HepG2 (cell line): Measurements from ENCODE around the gene OSBPL1A. TPM values are rescaled to one million over a fixed set of nuclear protein-coding genes. Genes with fewer than 3 reads are reported as not detected.

Experiments used
- ATAC-seq: fragments of 200-7000 bp; cut with Tn5 transposase; 3 replicates; pipeline ENCODE4 v1.9.1; 2020; ENCODE audit warnings: mild to moderate bottlenecking, moderate library complexity
- BruUV-seq: library from RNA; stranded (reverse); fragments of 400-500 nt; replicated peaks from 2 replicates; lab custom pipeline; 2021; lab: Mats Ljungman, UMichigan
- CTCF ChIA-PET: fragments of 300-600 bp; formaldehyde crosslinking; extraction: SDS; loops from one replicate; lab custom pipeline; 2021; ENCODE audit warnings: low total read pairs, inconsistent platforms, low intra/inter-chr PET ratio; lab: Yijun Ruan, JAX
- POLR2A ChIA-PET: fragments of 350-600 bp; sonication (Branson Sonifier 250); formaldehyde crosslinking; loops from one replicate; lab custom pipeline; 2020; ENCODE audit warnings: antibody characterized with exemption, inconsistent platforms; lab: Yijun Ruan, JAX
- DNase-seq: peaks from one replicate; pipeline ENCODE4 v3.0.0-alpha.2; 2015; ENCODE audit warnings: low spot score
- FAIRE-seq: peaks from 3 replicates; lab custom pipeline; 2011; peaks lifted over from hg19 to GRCh38; lab: Jason Lieb, UNC
- H2AFZ ChIP-seq: one replicate; pipeline ENCODE4 v1.6.1; 2011; ENCODE audit warnings: low read length, inconsistent platforms
- H3K27ac ChIP-seq: fragments of 300-600 bp; 3 replicates; pipeline ENCODE4 v1.8.0; 2011; ENCODE audit warnings: mixed run types, mild to moderate bottlenecking, mixed read lengths, low read length, inconsistent platforms; ENCODE audit not compliant: insufficient read depth; ENCODE audit errors: extremely low read length
- H3K27me3 ChIP-seq, 2 experiments: fragments of 200-600 bp in 1 of 2; 2 replicates in 1 of 2; 3 replicates in 1 of 2; pipeline versions ENCODE4 v1.6.0 to v1.8.0; 2011; ENCODE audit warnings: low read length in 2 of 2, mild to moderate bottlenecking in 2 of 2, moderate library complexity in 2 of 2, inconsistent platforms in 1 of 2; ENCODE audit not compliant: insufficient read depth in 2 of 2, control insufficient read depth in 1 of 2
- H3K36me3 ChIP-seq, 2 experiments: fragments of 200-600 bp in 1 of 2; replicated peaks in 1 of 2; 2 replicates in 1 of 2; 3 replicates in 1 of 2; pipeline versions ENCODE4 v1.5.1 to v1.8.0; 2011; ENCODE audit warnings: low read length in 2 of 2, inconsistent platforms in 1 of 2; ENCODE audit not compliant: insufficient read depth in 2 of 2, control insufficient read depth in 1 of 2
- H3K4me1 ChIP-seq: 2 replicates; pipeline ENCODE4 v1.5.1; 2012; ENCODE audit warnings: low read length, inconsistent platforms; ENCODE audit not compliant: insufficient read depth
- H3K4me2 ChIP-seq: 2 replicates; pipeline ENCODE4 v1.6.0; 2011; ENCODE audit warnings: low read depth, low read length, inconsistent platforms
- H3K4me3 ChIP-seq, 3 experiments: fragments of 200-600 bp in 1 of 3; sonication (generic), shearing (Covaris generic) in 1 of 3; replicated peaks in 1 of 3; 2 replicates each; pipeline ENCODE4 v1.5.1; 2011 to 2016; ENCODE audit warnings: low read length in 3 of 3, inconsistent platforms in 2 of 3, low read depth in 2 of 3, mild to moderate bottlenecking in 2 of 3, control low read depth in 1 of 3, mixed read lengths in 1 of 3; ENCODE audit not compliant: insufficient read depth in 1 of 3
- H3K79me2 ChIP-seq: one replicate; pipeline ENCODE4 v1.6.1; 2011; ENCODE audit warnings: low read length, inconsistent platforms; ENCODE audit not compliant: insufficient read depth
- H3K9ac ChIP-seq: 2 replicates; pipeline ENCODE4 v1.6.0; 2011; ENCODE audit warnings: mild to moderate bottlenecking, low read depth, low read length, inconsistent platforms; ENCODE audit not compliant: insufficient read depth
- H3K9me3 ChIP-seq: 2 replicates; pipeline ENCODE4 v1.5.1; 2012; ENCODE audit warnings: mild to moderate bottlenecking, low read length
- H4K20me1 ChIP-seq: 2 replicates; pipeline ENCODE4 v1.6.0; 2011; ENCODE audit warnings: inconsistent platforms, mild to moderate bottlenecking, low read length, moderate library complexity; ENCODE audit not compliant: insufficient read depth
- GTF3A ChIP-seq: sonication (generic); formaldehyde crosslinking; conservative IDR thresholded peaks from 2 replicates; pipeline ENCODE4 v1.4.0; 2020; ENCODE audit warnings: mild to moderate bottlenecking, missing genetic modification reagents
- HMGXB4 ChIP-seq, 2 experiments: sonication (generic) in 1 of 2; formaldehyde crosslinking in 1 of 2; IDR thresholded peaks; 2 replicates each; pipeline versions ENCODE4 v1.4.0 to v1.6.1; 2018 to 2020; ENCODE audit warnings: missing genetic modification reagents in 2 of 2, borderline replicate concordance in 1 of 2, low read depth in 1 of 2, mild to moderate bottlenecking in 1 of 2, missing biosample characterization in 1 of 2
- HOXA3 ChIP-seq: sonication (generic); formaldehyde crosslinking; IDR thresholded peaks from 2 replicates; pipeline ENCODE4 v1.5.0; 2020; ENCODE audit warnings: missing genetic modification reagents
- ISL2 ChIP-seq: sonication (generic); formaldehyde crosslinking; IDR thresholded peaks from 2 replicates; pipeline ENCODE4 v1.5.0; 2020; ENCODE audit warnings: missing genetic modification reagents
- JARID2 ChIP-seq: sonication (generic); formaldehyde crosslinking; IDR thresholded peaks from 2 replicates; pipeline ENCODE4 v1.8.1; 2023; ENCODE audit warnings: missing genetic modification reagents, inconsistent platforms; ENCODE audit not compliant: insufficient replicate concordance
- LBX2 ChIP-seq: sonication (generic); formaldehyde crosslinking; IDR thresholded peaks from 2 replicates; pipeline ENCODE4 v1.5.0; 2020; ENCODE audit warnings: missing genetic modification reagents, mild to moderate bottlenecking, borderline replicate concordance
- MLXIP ChIP-seq: sonication (generic); formaldehyde crosslinking; IDR thresholded peaks from 2 replicates; pipeline ENCODE4 v1.9.0; 2021; ENCODE audit warnings: missing genetic modification reagents, borderline replicate concordance
- NFYB ChIP-seq: sonication (generic); formaldehyde crosslinking; IDR thresholded peaks from 2 replicates; pipeline ENCODE4 v1.4.0; 2020; ENCODE audit warnings: missing genetic modification reagents
- NR3C1 ChIP-seq: sonication (generic); formaldehyde crosslinking; IDR thresholded peaks from 2 replicates; pipeline ENCODE4 v1.4.0; 2020; ENCODE audit warnings: missing genetic modification reagents
- SSRP1 ChIP-seq: IDR thresholded peaks from 2 replicates; pipeline ENCODE4 v1.6.1; 2016; ENCODE audit warnings: control low read depth
- ZBTB39 ChIP-seq: sonication (generic); formaldehyde crosslinking; IDR thresholded peaks from 2 replicates; pipeline ENCODE4 v1.5.0; 2020; ENCODE audit warnings: missing genetic modification reagents
- ZMAT3 ChIP-seq: sonication (generic); formaldehyde crosslinking; conservative IDR thresholded peaks from 2 replicates; pipeline ENCODE4 v1.7.0; 2021; ENCODE audit warnings: missing genetic modification reagents
- ZNF121 ChIP-seq: sonication (generic); formaldehyde crosslinking; IDR thresholded peaks from 2 replicates; pipeline ENCODE4 v1.5.0; 2020; ENCODE audit warnings: mild to moderate bottlenecking, missing genetic modification reagents
- ZNF451 ChIP-seq: sonication (generic); formaldehyde crosslinking; IDR thresholded peaks from 2 replicates; pipeline ENCODE4 v1.5.0; 2020; ENCODE audit warnings: mild to moderate bottlenecking, missing genetic modification reagents
- ZNF550 ChIP-seq: sonication (generic); formaldehyde crosslinking; IDR thresholded peaks from 2 replicates; pipeline ENCODE4 v1.4.0; 2020; ENCODE audit warnings: mild to moderate bottlenecking, missing genetic modification reagents, borderline replicate concordance
- WGBS: methylation state at CpG from one replicate; pipeline ENCODE4 v1.1.6; 2017; ENCODE audit warnings: low lambda C conversion rate; 5-methylcytosine and 5-hydroxymethylcytosine counted together
- in situ Hi-C: cut with HindIII; loops from 2 replicates; pipeline ENCODE4 v1.10.0; 2017; ENCODE audit warnings: low pct_unique_long_range_greater_than_20kb; ENCODE audit not compliant: extremely low pct_ligation_motif_present
- intact Hi-C: fragments of 100-400 bp; cut with micrococcal nuclease; formaldehyde crosslinking; loops from one replicate; pipeline ENCODE4 v1.10.0; 2022; ENCODE audit not compliant: unreplicated experiment
- polyA plus RNA-seq, 8 experiments: library from polyadenylated mRNA; depleted of rRNA in 3 of 8; stranded (reverse) in 7 of 8; unstranded in 1 of 8; fragments of >200 nt; fragmentation: Illumina TruSeq in 4 of 8; extraction: Trizol in 4 of 8; gene quantifications; 2 replicates each; pipeline versions ENCODE4 v1.2.1 to v1.2.3, GENCODE V29; 2011 to 2016; ENCODE audit warnings: low read depth in 4 of 8, missing spikeins in 1 of 8, mixed read lengths in 1 of 8; ENCODE audit not compliant: insufficient read depth in 1 of 8
- total RNA-seq, 5 experiments: library from RNA; depleted of rRNA; stranded (reverse); fragments of >200 nt; fragmentation: Illumina TruSeq; extraction: Trizol; gene quantifications; 2 replicates each; pipeline ENCODE4 v1.2.3, GENCODE V29; 2016; ENCODE audit warnings: low read depth in 1 of 5

Gene OSBPL1A
- total and polyA plus RNA-seq, 2 of the 13 experiments (the other 11 are each of a cell fraction or from before 2014, with no cell fraction given), result 0.02 TPM; not detected in 1

DNA sequence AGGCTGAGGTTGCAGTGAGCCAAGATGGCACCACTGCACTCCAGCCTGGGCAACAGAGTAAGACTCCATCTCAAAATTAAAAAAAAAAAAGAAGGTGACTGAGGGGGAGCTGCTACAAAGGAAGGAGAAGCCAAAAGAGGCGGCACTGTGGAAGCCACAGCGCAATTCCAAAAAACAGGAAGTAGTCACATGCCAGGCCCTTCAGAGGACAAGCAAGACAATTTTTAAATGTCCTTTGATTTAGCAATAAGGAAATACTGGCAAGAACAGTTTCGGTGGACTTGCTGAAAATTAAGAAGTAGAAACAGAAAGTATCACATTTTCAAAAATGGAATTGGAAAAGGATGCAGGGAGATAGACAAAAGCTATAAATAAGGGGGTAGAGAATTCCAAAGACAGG is 122.8 kb downstream of the OSBPL1A start:
- H3K4me2 ChIP-seq, result no peak overlapping the region
- H2AFZ ChIP-seq, result no peak overlapping the region
- H3K9ac ChIP-seq, result no peak overlapping the region
- no TSS peak for BruUV-seq
- ChIA-PET CTCF (no interaction called here), POLR2A (no interaction called here)
- no peaks in the 10 kb centered on the region for H3K36me3 ChIP-seq
- intact Hi-C loops (loop anchor here (10.0 kb wide), 1 partner anchor 100 kb away; no protein-coding TSS in a partner anchor), in situ Hi-C loops (no loop called here)
- H3K4me1 ChIP-seq, result peaks cover 9% of the 10 kb centered on the region; the same call in 1 of the 2 replicates
- H3K9me3 ChIP-seq, result no peaks in the 10 kb centered on the region
- FAIRE-seq (no peak), DNase-seq (no peak), ATAC-seq (no peak)
- no peak overlapping the region for H3K27ac ChIP-seq
- WGBS, result 72% methylated on average over 3 of the region's 3 CpGs
- no peaks in the 10 kb centered on the region for H3K79me2 ChIP-seq
- H4K20me1 ChIP-seq, result no peaks in the 10 kb centered on the region
- H3K27me3 ChIP-seq, result peaks cover 3 to 28% of the 10 kb centered on the region in 2 experiments
- no peak overlapping the region for H3K4me3 ChIP-seq
- TF ChIP-seq NFYB (CRISPR knock-in tag), result no peak
- no peak for TF ChIP-seq GTF3A (CRISPR knock-in tag)
- no peak for TF ChIP-seq ZNF550 (CRISPR knock-in tag)
- TF ChIP-seq NR3C1, result no peak
- no peak for TF ChIP-seq HMGXB4 (CRISPR knock-in tag; IDR thresholded peaks at IDR 0.05; ENCODE audit: borderline replicate concordance in 1 of 2, low read depth in 1 of 2)
- TF ChIP-seq ISL2 (CRISPR knock-in tag), result no peak
- TF ChIP-seq ZNF121, result no peak
- no peak for TF ChIP-seq JARID2 (CRISPR knock-in tag)
- TF ChIP-seq MLXIP, result no peak
- no peak for TF ChIP-seq LBX2
- no peak for TF ChIP-seq ZBTB39 (CRISPR knock-in tag)
- no peak for TF ChIP-seq HOXA3 (CRISPR knock-in tag)
- no peak for TF ChIP-seq ZMAT3
- TF ChIP-seq SSRP1 (CRISPR knock-in tag), result no peak
- no peak for TF ChIP-seq ZNF451
